GM18909 (cell line): Measurements from ENCODE around the gene BEX3.
"Not testable (repeated sequence)": the region's sequence is repeated elsewhere in the genome, so short reads cannot be mapped to it uniquely, and the experiment has no call there.

ENCODE experiments used
- ATAC-seq: cut with Tn5 transposase; IDR thresholded peaks from one replicate; pipeline ENCODE4 v1.9.1; 2021; ENCODE audit warnings: mild to moderate bottlenecking; ENCODE audit not compliant: unreplicated experiment, poor library complexity

The BEX3 gene

DNA sequence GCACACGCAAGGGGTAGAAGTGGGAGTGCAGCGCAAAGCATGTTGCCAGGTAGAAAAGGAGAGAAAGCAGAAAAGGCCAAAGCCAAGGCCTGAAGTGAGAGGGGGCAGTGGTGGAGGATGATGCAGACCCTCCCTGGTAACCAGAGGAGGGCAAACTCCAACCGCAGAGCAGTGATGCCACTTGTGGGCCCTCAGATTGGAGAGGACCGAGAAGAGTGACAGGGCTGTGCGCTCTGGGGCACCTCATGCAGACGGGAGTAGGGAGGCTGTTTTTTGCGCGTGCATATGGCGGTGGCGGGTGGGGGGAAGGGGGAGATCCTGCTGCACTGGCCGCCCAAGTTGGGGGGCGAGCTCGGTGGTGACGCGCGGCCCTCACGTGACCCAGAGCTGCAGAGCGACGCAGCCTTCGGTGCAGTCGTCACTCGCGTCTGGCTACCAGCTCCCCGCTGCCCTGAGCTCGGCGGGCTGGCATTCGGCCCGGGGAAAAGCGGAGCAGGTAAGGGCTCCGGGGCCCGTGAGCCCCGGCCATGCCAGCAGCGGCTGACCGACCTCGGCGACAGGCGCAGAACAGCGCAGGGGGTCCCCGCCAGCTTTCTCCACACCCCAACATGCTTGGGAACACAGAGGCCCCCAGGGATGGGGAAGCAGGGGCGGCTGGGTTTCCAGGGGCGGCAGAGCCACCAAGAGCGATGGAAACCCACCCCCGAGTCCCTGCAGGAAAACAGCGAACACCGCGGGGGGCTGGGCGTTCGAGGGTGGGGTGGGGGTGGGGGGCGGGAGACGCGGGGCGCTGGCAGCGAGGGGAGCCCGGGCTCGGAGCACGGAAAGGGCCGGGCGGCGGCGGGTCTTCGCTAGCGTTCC lies at the start of gene BEX3:
Gene BEX3, plus strand, starts transcription at position 421 of the 861 bp plus-strand sequence. CDS start 984 bp downstream, outside the sequence.
- no peak for ATAC-seq

DNA sequence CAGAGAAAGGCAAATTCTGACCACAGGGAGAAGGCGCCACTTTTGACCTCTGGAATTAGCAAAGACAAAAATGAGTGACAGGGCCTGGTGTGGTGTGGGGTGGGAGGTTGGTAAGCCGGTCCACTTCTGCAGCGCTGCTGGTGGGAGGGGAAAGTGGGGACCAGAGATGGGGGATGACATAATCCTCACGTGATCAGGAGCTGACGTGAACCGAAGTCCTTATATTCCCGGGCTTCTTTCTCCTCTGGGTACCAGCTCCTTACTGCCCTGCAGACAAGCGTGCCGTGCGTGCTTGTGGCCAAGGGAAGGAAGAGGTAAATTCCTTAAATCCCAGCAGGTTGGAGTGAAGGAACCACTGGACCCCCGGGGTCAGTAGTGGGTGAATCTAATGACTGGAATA lies 46.3 kb upstream of the BEX3 start, which contains the start of gene TCEAL7:
Gene TCEAL7, plus strand, starts transcription at position 249 of the 400 bp plus-strand sequence. CDS start 1,165 bp downstream, outside the sequence.
- no peak for ATAC-seq

DNA sequence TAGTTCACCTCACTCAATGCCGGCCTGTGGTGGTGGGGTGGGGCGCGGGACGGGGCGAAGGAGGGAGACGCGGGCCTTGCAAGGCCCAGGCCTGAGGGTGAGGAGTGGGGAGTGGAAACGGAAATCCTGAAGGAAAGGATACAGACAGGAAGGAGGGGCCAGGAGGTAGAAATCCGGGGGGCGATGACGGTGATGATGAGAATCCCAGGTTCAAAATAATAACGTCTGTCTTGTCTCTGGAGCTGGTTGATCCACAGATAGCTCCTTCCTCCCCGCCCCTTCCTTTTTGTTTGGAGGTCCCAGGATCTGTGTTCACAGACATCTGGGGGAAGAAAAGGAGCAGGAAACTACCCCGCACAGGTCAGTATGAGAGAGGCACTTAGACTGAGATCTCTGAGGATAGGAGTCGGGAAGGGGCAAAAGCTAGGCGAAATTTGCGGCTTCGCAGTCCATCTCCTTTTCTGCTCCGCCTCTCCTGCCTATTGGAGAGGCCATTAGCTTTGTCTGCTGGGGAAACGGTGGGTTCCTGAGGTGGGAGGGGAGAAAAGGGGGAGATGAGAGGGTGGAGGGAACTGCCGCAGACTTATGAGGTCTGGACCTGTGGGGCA lies 45.6 kb upstream of the BEX3 start:
- no peak for ATAC-seq

DNA sequence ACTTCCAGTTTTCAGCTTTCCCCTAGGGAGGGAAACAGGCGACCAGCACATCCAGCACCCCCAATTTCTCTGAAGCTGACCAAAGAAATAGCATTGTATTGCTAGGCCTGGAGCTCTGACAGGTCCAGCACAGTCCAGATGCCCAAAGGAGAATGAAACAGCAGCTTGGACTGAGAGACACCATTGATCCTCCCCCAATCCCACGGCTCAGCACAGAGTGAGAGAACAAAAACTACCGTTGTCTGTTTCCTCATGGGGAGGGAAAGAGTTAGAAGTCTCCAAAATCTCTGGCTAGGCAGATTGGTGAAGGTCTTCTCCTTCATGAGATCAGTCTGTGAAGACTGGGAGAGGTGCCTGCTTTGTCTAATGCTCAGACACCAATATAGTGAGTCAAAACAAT lies 37.7 kb upstream of the BEX3 start:
- no peak for ATAC-seq

- peak; percentile 54 for ATAC-seq
Observed at GRCh38 chrX:103343105-103343504, 33.2 kb upstream of the BEX3 start.

DNA sequence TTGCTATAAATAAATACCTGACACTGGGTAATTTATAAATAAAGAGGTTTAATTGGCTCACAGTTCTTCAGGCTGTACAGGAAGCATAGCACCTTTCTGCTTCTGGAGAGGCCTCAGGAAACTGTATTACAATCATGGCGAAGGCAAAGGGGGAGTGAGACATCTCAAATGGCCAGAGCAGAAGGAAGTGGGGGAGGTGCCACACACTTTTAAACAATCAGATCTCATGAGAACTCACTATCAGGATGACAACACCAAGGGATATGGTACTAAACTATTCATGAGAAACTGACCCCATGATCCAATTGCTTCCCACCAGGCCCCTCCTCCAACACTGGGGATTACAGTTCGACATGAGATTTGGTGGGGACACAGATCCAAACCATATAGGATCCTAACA lies 31.7 kb upstream of the BEX3 start:
- ATAC-seq = no peak

DNA sequence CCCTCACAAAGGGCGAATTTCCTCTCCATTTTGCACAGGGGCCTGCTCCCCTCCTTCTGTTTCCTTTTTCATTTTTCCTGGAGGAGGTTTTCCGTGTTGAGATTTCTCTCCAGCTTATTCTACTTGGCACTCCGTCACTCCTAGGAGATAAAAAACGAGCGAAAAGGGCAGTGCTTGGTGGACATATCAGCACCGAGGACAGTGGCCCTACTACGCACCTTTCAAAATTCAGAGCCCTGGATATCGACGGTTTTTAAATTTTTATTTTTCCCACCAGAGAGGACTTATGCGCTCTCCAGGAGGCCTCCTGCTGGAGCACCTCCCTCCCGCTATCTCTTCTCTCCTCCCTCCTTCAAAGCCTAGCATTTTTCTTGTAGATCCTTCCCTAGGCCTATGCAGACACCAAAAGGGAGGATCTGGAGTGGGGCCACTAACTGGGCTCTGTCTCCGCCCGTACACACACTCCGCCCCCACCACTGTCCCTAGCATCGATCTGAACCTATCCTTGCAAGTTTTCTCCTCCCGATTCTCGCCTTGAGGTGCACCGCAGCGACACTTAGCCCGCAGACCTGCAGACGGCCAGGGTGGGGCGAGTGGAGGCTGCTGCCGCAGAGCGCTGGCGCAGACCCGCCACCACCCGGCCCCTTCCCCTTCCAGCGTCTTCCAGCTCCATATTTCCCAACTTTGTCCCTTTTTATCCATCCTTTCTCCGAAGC lies 28.5 kb upstream of the BEX3 start:
- ATAC-seq = no peak

- ATAC-seq = peak; percentile 53
Observed at GRCh38 chrX:103356130-103356798, 20.1 kb upstream of the BEX3 start, which contains the start of gene TCEAL9. TCEAL9 (plus strand) TSS chrX:103356506; CDS start chrX:103357685, 1,179 bp downstream.

DNA sequence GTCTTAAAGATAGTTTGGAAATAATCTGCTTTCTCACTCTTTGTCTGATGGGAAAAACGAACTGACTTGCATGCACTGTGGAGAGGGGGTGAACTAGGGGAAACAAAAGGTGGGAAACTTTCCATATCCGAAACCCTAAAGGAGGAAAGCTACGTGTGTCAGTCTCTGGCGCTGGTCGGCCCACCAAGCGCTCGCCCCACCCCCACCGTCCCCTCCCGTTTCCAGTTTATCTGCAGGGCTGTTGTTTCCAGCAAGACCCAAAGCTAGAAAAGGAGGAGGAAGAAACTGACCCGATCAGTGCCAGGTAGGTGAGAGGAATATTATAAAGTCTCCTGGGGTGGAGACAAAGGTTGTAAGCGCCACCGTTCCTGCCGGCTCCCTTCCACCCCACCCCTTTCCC lies 19.5 kb upstream of the BEX3 start:
- ATAC-seq = no peak

DNA sequence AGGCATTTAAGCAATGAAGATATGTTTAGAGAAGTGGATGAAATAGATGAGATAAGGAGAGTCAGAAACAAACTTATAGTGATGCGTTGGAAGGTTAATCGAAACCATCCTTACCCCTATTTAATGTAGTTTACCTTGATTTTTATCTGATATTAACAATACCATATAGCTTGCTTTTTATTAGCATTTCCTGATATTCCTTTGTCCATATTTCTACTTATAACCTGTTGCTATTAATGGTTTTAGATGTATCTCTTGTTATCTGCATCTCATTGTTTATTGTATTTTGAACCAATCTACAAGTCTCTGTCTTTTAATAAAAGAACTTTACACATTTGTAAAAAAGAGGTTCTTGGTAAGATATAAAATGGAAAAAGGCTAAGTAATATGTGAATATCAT lies 18.5 kb upstream of the BEX3 start:
- ATAC-seq = no peak

DNA sequence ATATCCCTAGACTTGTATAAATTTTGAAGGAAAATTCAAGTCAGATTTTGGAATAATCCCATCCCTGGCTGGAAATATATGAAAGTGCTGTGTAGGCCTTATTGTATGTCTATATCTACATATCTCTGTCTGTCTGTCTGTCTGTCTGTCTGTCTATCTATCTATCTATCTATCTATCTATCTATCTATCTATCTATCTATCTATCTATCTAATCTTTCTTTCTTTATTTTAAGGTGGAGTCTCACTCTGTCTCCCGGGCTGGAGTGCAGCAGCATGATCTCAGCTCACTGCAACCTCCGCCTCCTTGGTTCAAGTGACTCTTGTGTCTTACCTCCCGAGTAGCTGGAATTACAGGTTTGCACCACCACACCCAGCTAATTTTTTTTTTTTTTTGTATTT lies 16.7 kb upstream of the BEX3 start:
- ATAC-seq = not testable (repeated sequence)

DNA sequence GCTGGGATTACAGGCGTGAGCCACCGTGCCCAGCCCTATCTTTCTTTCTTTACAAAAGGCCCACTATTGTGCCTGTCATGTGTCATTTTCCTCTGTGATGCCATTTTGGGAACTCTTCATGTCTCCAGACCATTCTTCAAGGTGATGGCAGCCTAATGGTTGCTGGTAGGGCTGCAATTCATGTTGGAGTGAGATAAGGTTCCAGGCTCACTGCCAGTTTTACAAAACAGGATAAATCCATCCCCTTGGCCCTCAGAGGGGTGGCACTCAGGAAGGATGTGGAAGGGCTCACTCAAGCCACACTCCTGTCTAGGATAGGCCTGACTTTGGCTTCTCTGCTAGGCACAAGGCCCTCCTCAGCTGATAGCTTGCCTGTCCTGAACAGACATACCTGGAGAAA lies 16.2 kb upstream of the BEX3 start:
- ATAC-seq = no peak

DNA sequence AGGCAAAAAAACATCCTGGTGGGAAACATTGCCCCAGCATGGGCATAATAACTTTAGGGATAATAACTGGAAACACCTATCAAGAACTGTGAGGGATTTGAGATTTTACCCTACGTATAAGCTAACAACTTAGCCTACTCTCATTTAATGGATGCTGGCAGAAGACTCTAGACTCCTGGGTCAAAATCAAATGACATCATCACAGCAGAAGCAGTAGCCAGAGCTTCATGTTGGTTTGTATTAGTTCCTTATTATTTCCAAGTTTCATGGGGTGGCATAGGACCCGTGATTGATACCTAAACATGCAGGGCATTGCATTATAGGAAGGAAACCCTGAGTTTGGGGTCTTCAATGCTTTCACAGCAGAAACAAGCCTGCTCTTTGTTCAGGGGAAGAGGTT lies 15.4 kb upstream of the BEX3 start:
- no peak for ATAC-seq

DNA sequence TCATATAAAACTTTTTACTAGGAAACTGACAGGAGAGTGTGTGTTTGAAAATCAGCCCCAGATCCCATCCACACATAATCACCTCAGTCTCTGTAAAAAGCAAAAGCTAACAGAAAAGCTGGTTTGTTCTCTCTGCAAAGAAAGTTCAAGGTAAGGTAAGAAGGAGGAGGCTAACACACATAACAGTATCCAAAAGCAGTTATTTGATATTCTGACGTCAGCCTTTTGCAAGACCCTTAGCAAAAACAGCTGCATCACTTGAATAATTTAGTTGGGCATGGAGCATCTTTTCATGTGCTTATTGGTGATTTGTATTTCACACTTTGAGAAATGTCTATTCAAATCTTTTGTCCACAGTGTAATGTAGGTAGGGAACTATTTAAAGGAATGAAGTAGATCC lies 14.5 kb upstream of the BEX3 start:
- ATAC-seq = no peak

- no peak for ATAC-seq
Observed at GRCh38 chrX:103362474-103362873, 13.9 kb upstream of the BEX3 start.

- ATAC-seq = no peak
Observed at GRCh38 chrX:103363046-103363445, 13.3 kb upstream of the BEX3 start.

DNA sequence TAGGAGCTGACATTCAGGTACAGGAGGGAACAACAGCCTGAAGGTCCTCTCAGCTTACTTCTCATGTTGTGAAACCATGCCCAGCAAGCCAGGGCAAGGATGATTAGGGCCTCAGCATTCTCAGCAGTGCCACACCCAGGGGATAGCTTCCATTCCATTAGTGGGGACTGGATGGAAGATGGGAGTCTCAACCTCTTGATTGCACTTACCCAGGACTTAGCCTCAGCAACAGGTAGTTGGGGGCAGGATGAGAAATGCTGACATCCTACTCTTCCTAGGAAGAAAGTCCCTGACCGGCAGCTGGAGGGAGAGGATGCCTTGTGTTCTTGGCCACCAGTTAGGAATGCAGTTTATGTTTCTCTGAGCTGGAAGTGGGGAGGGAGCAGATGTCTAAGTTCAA lies 8.8 kb upstream of the BEX3 start:
- no peak for ATAC-seq

- no peak for ATAC-seq
Observed at GRCh38 chrX:103369479-103369878, 6.9 kb upstream of the BEX3 start.

DNA sequence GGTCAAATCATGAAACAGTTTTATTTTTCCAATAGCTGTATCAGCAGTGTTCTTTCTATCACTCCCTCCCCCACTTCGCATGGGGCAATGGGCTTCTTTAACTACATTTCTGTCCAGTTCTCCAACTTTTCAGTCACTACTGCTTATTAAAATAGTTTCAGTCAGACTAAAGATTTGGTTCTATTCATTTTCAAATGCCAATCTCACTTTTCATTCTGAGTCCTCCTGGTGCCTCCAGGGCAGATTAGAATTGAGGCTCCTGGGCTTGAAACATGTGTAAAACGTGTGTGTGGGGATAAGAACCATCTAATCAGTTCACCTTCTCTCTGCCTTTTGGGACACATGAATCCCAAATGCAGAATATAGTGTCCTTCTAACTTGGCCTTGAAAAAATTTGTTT lies 3.5 kb upstream of the BEX3 start:
- no peak for ATAC-seq

GRCh38 chrX:103373581-103373980 lies 2.8 kb upstream of the BEX3 start:
- ATAC-seq = no peak

DNA sequence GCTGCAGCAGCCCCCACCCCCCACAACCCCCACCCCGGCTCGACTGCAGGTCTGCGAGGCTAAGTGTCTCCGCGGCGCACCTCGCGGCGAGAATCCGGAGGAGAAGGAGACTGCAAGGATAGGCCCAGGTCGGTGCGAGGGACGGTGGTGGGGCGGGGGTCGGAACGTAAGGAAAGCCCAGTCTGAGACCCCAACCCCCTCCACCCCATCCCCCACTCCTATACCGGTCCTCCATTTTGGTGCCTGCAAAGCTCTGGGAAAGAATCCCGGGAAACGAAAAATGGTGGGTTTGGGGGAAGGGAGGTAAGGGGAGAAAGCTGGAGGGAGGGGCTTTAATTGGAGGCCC lies 614 bp downstream of the BEX3 start:
- no peak for ATAC-seq
